Effector memory CD4-positive, alpha-beta T cell (primary cell): ENCODE data around the gene SPEN.
"Not testable (repeated sequence)": the region's sequence is repeated elsewhere in the genome, so short reads cannot be mapped to it uniquely, and the experiment has no call there.

ENCODE experiments used
- DNase-seq, 3 donors: peaks; one replicate each; pipeline ENCODE4 v3.0.0-alpha.2; 2020
- H3K27ac ChIP-seq: 2 replicates; pipeline ENCODE4 v1.7.0; 2013; ENCODE audit warnings: mild to moderate bottlenecking, low read length, moderate library complexity; ENCODE audit not compliant: insufficient read depth, poor library complexity, severe bottlenecking
- H3K27me3 ChIP-seq: replicated peaks from 2 replicates; pipeline ENCODE4 v1.7.0; 2013; ENCODE audit warnings: mild to moderate bottlenecking, low read length; ENCODE audit not compliant: insufficient read depth, control insufficient read depth, poor library complexity, severe bottlenecking
- H3K36me3 ChIP-seq: 2 replicates; pipeline ENCODE4 v1.7.0; 2013; ENCODE audit warnings: mild to moderate bottlenecking, low read length, moderate library complexity; ENCODE audit not compliant: control insufficient read depth, insufficient read depth
- H3K4me1 ChIP-seq: 2 replicates; pipeline ENCODE4 v1.7.0; 2013; ENCODE audit warnings: low read length, mild to moderate bottlenecking; ENCODE audit not compliant: control insufficient read depth, insufficient read depth, poor library complexity, severe bottlenecking
- H3K4me3 ChIP-seq: 2 replicates; pipeline ENCODE4 v1.7.0; 2013; ENCODE audit warnings: low read length, low read depth, mild to moderate bottlenecking; ENCODE audit not compliant: insufficient read depth, poor library complexity, severe bottlenecking
- H3K9me3 ChIP-seq: 2 replicates; pipeline ENCODE4 v1.7.0; 2013; ENCODE audit warnings: mild to moderate bottlenecking, low read length, moderate library complexity; ENCODE audit not compliant: control insufficient read depth

Gene SPEN

DNA sequence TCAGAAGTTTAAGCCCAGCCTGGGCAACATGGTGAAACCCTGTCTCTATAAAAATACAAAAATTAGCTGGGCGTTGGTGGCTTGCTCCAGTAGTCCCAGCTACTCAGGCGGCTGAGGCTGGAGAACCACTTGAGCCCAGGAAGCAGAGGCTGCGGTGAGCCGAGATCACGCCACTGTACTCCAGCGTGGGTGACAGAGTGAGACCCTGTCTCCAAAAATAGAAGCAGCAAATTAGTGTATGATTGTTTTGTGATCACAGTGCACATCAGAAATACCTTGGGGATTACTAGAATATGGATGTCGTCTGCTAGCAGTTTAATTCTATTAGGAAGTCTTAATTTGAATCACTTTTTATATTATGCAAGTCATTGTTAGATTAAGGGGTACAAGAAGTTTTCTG lies 69.4 kb downstream of the SPEN start:
- Histone ChIP-seq H3K27me3 (no peaks in the 10 kb centered on the region), H3K4me3 (no peak overlapping the region), H3K27ac (no peak overlapping the region), H3K36me3 (peaks cover 24% of the 10 kb centered on the region), H3K4me1 (peaks cover 4% of the 10 kb centered on the region), H3K9me3 (no peaks in the 10 kb centered on the region)
- no peak for DNase-seq

DNA sequence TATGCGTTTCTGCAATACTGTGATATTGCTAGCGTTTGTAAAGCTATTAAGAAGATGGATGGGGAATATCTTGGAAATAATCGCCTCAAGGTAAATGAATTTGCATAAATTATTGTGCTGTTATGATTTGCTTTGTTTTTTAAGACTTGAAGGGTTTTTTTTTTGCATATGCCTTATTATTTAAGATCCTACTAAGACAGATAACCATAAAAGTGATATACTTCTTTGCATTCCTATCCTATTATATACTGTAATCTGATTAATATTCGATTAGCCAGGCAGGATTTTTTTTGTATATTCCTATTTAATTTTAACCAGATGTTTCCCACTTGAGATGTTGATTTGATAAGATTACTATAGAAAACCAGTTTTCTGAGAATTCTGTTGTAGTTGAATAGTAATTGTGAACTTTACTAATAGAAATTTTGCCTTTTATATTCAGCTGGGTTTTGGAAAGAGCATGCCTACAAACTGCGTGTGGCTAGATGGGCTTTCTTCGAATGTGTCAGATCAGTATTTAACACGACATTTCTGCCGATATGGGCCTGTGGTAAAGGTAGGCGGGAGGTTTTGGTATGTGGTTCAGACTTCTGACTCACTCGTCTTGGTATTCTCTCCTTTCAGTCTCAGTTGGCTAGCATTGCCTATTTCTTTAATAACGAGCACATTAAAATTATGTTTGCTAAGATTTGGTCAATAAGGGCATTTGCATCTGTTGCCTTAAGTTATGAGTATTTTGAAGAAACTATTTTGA lies 71.6 kb downstream of the SPEN start:
- no peaks in the 10 kb centered on the region for H3K9me3 ChIP-seq
- H3K4me1 ChIP-seq = peaks cover 4% of the 10 kb centered on the region
- H3K36me3 ChIP-seq = peaks cover 41% of the 10 kb centered on the region
- peak in 1 of 3 donors; percentile 22 for DNase-seq
- H3K4me3 ChIP-seq = no peak overlapping the region
- no peak overlapping the region for H3K27ac ChIP-seq
- H3K27me3 ChIP-seq = no peaks in the 10 kb centered on the region

DNA sequence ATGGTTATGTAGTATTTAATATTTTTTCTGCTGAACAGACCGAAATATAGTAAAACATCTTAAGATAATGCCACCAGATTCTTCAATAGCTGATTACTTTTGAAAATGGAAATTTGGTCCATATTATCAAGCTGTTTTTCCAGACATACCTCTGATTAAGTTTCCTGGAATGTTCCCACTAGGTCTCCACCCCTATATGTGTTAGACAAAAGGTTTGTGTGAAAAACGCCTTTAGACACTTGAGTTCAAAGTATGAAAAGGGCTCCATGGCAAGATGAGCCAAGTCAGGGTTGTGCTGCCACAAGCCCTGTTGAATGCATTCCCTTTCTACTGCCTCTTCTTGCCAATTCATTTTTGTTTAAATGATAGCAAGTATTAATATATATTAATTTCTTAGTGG lies 75.7 kb downstream of the SPEN start:
- peaks cover 65% of the 10 kb centered on the region for H3K36me3 ChIP-seq
- no peak overlapping the region for H3K4me3 ChIP-seq
- H3K27me3 ChIP-seq = no peaks in the 10 kb centered on the region
- no peak for DNase-seq
- no peaks in the 10 kb centered on the region for H3K4me1 ChIP-seq
- H3K9me3 ChIP-seq = no peaks in the 10 kb centered on the region
- H3K27ac ChIP-seq = no peak overlapping the region

DNA sequence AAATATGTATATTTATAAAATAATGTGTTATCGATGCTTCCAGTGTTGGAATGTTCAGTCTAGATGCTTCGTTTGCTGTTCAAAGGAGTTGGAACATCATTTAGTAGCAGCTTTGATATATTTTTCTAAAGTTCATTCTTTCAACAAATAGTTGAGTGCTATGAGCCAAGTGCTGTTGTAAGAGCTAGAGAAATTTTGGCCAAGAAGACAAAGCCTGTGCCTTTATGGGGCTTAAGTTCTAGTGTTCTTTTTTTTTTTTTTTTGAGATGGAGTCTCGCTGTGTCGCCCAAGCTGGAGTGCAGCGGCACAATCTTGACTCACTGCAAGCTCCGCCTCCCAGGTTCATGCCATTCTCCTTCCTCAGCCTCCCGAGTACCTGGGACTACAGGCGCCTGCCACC lies 78.9 kb downstream of the SPEN start:
- H3K27me3 ChIP-seq, H3K4me1 ChIP-seq, H3K4me3 ChIP-seq, H3K9me3 ChIP-seq, DNase-seq, H3K27ac ChIP-seq: not testable (repeated sequence)
- peaks cover 86% of the 10 kb centered on the region for H3K36me3 ChIP-seq

DNA sequence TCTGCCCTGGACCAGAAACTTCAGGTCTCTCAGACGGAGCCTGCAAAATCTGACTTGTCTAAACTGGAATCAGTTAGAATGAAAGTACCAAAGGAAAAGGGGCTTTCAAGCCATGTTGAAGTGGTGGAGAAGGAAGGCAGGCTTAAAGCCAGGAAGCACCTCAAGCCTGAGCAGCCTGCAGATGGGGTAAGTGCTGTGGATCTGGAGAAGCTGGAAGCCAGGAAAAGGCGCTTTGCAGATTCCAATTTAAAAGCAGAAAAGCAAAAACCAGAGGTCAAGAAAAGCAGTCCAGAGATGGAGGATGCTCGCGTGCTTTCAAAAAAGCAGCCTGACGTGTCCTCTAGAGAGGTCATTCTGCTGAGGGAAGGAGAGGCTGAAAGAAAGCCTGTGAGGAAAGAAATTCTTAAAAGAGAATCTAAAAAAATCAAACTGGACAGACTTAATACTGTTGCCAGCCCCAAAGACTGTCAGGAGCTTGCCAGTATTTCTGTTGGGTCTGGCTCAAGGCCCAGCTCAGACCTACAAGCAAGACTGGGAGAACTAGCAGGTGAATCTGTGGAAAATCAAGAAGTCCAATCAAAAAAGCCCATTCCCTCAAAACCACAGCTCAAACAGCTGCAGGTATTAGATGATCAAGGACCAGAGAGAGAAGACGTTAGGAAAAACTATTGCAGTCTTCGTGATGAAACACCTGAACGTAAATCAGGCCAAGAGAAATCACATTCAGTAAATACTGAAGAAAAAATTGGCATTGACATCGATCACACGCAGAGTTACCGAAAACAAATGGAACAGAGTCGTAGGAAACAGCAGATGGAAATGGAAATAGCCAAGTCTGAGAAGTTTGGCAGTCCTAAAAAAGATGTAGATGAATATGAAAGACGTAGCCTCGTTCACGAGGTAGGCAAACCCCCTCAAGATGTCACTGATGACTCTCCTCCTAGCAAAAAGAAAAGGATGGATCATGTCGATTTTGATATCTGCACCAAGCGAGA lies 81.8 kb downstream of the SPEN start:
- H3K27me3 ChIP-seq = no peaks in the 10 kb centered on the region
- H3K36me3 ChIP-seq = peaks cover 88% of the 10 kb centered on the region
- no peak overlapping the region for H3K4me3 ChIP-seq
- no peak for DNase-seq
- H3K9me3 ChIP-seq = no peaks in the 10 kb centered on the region
- H3K27ac ChIP-seq = no peak overlapping the region
- H3K4me1 ChIP-seq = no peaks in the 10 kb centered on the region

DNA sequence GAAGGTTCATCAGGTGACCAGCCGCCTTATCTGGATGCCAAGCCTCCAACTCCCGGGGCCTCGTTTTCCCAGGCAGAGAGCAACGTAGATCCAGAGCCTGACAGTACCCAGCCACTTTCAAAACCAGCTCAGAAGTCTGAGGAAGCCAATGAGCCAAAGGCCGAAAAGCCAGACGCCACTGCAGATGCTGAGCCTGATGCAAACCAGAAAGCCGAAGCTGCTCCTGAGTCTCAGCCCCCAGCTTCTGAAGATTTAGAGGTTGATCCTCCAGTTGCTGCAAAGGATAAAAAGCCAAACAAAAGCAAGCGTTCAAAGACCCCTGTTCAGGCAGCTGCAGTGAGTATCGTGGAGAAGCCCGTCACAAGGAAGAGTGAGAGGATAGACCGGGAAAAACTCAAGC lies 83.9 kb downstream of the SPEN start:
- H3K9me3 ChIP-seq = no peaks in the 10 kb centered on the region
- H3K27me3 ChIP-seq = no peaks in the 10 kb centered on the region
- no peaks in the 10 kb centered on the region for H3K4me1 ChIP-seq
- no peak overlapping the region for H3K27ac ChIP-seq
- no peak overlapping the region for H3K4me3 ChIP-seq
- no peak for DNase-seq
- peaks cover 95% of the 10 kb centered on the region for H3K36me3 ChIP-seq

DNA sequence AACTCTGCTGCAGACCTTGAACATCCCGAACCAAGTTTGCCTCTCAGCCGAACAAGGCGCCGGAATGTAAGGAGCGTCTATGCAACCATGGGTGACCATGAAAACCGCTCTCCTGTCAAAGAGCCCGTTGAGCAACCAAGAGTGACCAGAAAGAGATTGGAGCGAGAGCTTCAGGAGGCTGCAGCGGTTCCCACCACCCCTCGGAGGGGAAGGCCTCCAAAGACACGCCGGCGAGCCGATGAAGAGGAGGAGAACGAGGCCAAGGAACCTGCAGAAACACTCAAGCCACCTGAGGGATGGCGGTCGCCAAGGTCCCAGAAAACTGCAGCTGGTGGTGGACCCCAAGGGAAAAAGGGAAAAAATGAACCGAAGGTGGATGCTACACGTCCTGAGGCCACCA lies 84.4 kb downstream of the SPEN start:
- DNase-seq = no peak
- Histone ChIP-seq H3K27me3 (no peaks in the 10 kb centered on the region), H3K4me3 (no peak overlapping the region), H3K4me1 (no peaks in the 10 kb centered on the region), H3K9me3 (no peaks in the 10 kb centered on the region), H3K27ac (no peak overlapping the region), H3K36me3 (peaks cover 95% of the 10 kb centered on the region)

DNA sequence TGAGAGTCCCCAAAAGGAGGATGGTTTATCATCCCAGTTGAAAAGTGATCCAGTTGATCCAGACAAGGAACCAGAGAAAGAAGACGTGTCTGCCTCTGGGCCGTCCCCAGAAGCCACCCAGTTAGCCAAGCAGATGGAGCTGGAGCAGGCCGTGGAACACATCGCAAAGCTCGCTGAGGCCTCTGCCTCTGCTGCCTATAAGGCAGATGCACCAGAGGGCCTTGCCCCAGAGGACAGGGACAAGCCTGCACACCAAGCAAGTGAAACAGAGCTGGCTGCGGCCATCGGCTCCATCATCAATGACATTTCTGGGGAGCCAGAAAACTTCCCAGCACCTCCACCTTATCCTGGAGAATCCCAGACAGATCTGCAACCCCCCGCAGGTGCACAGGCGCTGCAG lies 85.1 kb downstream of the SPEN start:
- Histone ChIP-seq H3K27ac (no peak overlapping the region), H3K4me3 (no peak overlapping the region), H3K9me3 (no peaks in the 10 kb centered on the region), H3K4me1 (no peaks in the 10 kb centered on the region), H3K36me3 (peaks cover 96% of the 10 kb centered on the region), H3K27me3 (no peaks in the 10 kb centered on the region)
- no peak for DNase-seq

DNA sequence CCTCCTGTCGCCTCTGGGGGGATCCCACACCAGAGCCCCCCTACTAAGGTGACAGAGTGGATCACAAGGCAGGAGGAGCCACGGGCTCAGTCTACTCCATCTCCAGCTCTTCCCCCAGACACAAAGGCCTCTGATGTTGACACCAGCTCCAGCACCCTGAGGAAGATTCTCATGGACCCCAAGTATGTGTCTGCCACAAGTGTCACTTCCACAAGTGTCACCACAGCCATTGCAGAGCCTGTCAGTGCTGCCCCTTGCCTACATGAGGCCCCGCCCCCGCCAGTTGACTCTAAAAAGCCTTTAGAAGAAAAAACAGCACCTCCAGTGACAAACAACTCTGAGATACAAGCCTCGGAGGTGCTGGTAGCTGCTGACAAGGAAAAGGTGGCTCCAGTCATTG lies 86.2 kb downstream of the SPEN start:
- DNase-seq = no peak
- Histone ChIP-seq H3K27me3 (no peaks in the 10 kb centered on the region), H3K27ac (no peak overlapping the region), H3K4me3 (no peak overlapping the region), H3K36me3 (peaks cover 94% of the 10 kb centered on the region), H3K9me3 (no peaks in the 10 kb centered on the region), H3K4me1 (no peaks in the 10 kb centered on the region)
